Right lung (tissue), 5 donors: Measurements from ENCODE around the gene HDLBP. TPM values are rescaled to one million over a fixed set of nuclear protein-coding genes. Genes with fewer than 3 reads are reported as not detected.
A peak's percentile ranks its signal among the peaks of the same experiment; 100 is the strongest.

ENCODE experiments used
- DNase-seq, 2 donors: peaks; one replicate each; pipeline ENCODE4 v3.0.0-alpha.2; 2013
- polyA plus RNA-seq, 5 donors: library from polyadenylated mRNA; unstranded; fragments of 120-200 nt; gene quantifications; one replicate each; pipeline versions ENCODE4 v1.2.1 to v1.2.3, GENCODE V29; 2013; ENCODE audit warnings: inconsistent platforms in 1 of 5, low replicate concordance in 1 of 5; ENCODE audit not compliant: insufficient read length in 5 of 5, insufficient read depth in 1 of 5

Gene HDLBP
- polyA plus RNA-seq, 5 donors: 301 to 450 (median 371) TPM

DNA sequence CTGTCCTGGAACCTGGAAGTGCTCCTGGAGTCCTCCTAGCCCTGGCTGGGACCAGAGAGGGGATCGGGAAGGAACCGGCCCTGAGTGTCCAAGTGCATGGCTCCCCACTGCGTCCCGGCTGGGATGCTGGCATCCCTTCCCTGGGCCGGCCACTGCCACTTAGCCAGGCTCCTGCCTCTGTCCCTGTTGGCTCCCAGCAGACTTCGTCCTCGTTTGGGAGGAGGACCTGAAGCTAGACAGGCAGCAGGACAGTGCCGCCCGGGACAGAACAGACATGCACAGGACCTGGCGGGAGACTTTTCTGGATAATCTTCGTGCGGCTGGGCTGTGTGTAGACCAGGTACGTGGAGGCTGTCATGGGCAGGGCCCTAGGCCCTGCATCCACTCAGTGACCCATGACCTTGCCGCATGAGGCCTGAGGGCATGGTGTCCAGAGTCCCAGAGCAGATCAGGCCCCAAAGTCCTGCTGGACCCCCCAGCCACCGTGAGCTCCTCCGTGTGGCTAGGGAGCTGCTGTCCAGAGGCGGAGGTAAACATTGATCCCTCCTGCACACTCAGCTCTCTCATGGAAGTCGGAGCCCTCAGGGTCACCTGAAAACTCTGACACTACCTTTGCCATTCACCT, 119.9 kb downstream of the HDLBP start:
- DNase-seq: no peak

- DNase-seq: no peak
Measured at GRCh38 chr2:241194811-241195210, 120.7 kb downstream of the HDLBP start.

GRCh38 chr2:241193271-241193670, 122.2 kb downstream of the HDLBP start:
- DNase-seq: no peak

DNA sequence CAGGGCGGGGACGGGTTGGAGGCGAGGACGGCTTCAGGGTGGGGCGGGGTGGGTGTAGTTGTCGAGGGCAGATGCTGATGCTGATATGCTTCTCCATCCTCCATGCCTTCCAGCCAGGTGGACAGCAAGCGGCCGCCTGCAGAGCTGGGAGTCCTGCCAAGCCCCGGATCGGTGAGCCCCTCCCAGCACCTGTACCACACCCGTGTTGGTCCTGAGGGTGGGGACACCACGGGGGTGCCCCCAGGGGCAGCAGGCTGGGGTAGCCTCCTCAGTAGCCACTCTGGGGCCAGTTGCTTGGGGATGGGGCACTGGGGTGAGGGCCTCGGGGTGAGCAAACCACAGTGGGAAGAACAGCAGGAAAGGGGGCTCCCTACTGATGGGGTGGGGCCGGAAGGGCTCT, 124.4 kb downstream of the HDLBP start:
- no peak for DNase-seq

DNA sequence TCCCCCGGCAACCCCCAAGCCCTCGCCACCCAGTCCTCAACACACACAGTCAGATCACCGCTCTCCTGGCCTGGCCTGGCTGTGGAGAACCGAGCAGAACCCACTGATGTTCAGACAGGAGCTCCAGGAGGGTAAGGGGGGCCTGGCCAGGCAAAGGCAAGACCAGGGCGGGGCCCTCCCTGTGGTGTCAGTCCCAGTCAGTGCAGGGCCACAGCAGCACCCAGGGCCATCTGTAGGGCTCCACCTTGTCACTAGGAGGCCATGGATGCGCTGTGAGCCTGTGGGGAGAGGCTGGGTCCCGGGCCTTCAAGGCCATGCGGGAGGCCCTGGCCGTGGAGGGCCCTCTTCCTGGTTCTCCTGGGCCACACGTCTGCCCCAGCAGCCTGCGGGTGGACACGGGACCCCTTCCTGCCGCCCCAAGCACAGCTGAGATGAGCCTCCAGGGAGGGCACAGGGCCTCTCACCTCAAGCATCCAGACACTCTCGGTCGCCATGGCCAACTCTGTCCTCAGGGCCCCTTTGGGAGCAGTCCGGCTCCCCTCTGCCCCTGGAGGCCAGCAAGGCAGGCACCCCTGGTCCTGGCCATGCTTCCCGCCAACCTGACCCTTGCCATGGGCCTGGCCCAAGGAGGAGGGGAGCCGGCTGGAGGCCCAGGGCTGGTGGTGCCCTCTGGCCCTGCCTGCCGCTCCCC, 125.0 kb downstream of the HDLBP start:
- DNase-seq: no peak

DNA sequence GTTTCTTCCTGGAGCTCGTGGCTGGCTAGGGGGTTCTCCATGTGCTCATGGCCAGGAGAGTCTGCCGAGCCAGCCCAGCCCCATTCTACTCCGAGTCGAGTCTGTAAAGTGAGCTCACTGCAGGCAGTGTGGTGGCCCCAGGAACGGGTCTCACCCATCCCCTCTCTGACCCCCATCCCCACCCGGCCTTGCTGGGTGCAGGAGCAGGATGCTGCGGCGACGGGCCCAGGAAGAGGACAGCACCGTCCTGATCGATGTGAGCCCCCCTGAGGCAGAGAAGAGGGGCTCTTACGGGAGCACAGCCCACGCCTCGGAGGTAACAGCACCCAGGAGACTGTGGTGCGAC, 125.6 kb downstream of the HDLBP start:
- DNase-seq: no peak

- no peak for DNase-seq
Measured at GRCh38 chr2:241189093-241189855, 126.2 kb downstream of the HDLBP start.

- DNase-seq: no peak
Measured at GRCh38 chr2:241188361-241189092, 126.9 kb downstream of the HDLBP start, which contains the start of gene ANO7. Gene ANO7 (plus strand): TSS chr2:241188677. CDS start chr2:241190064, 1,387 bp downstream.

- DNase-seq: no peak
Measured at GRCh38 chr2:241187918-241188234, 127.6 kb downstream of the HDLBP start.

DNA sequence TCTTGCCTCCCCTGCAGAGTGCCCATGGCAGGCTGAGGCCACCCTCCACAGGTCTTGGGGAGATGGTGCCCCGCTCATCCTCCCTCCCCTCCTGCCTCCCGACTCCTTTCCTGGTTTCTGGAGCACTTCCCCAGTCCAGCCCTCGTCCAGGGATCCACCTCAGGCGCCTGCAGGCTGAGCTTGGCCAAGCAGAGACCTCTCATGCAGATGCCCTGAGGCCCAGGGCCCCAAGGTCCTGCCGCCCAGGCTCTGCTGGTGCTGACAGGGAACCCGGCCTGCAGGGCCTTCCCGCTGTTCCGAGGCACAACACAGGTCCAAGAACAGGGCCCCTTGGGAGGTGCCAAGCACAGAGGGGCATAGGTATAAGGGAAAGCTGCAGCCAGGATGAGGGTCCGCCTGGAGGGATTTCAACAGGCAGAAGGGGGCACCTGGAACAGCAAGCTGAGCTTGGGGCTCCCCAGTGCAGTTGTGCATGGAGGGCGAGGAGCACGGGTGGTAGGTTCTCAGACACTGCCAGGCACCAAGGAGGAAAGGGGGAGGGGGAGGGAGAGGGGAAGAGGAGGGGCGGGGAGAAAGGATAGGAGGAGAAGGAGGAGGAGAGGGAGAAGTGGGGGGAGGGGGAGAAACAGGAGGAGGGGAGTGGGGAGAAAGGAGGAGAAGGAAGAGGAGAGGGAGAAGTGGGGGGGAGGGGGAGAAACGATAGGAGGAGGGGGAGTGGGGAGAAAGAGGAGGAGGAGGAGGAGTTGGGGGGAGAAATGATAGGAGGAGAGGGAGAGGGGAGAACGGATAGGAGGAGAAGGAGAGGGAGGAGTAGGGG, 128.2 kb downstream of the HDLBP start:
- DNase-seq: no peak

DNA sequence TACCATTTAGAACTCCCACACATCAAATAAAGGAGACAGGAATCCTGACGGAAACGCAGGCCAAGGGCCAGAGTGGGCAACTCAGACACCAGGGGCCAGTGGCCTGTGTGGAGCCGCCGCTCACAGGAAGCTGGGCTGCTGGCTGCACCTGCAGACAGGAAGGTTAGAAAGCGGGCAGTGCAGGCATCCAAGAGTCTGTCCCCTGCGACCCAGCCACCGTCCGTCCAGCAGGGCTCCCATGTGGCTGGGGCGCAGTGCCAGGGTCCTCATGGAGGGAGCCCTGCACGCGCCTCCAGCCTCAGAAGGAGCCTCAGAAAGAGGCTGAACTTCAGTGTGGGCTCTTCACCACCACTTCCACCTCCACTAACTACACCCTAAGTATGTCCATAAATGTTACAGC, 129.5 kb downstream of the HDLBP start:
- no peak for DNase-seq

DNA sequence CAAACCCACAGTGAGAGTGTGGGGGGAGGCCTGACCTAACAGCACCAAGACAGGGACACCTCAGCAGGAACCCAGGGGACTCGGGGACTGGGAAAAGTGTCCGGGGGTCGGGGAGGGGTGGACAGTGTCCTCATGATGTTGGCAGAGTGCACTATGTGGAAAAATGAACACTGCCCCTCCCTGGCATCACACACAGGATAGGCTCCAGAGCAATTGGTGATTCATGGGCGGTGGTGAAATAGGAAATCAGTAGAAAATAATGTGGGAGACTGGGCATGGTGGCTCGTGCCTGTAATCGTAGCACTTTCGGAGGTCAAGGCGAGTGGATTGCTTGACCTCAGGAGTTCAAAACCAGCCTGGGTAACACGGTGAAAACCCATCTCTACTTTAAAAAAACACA, 130.6 kb downstream of the HDLBP start:
- DNase-seq: no peak

GRCh38 chr2:241183221-241183620, 132.3 kb downstream of the HDLBP start:
- DNase-seq: no peak

DNA sequence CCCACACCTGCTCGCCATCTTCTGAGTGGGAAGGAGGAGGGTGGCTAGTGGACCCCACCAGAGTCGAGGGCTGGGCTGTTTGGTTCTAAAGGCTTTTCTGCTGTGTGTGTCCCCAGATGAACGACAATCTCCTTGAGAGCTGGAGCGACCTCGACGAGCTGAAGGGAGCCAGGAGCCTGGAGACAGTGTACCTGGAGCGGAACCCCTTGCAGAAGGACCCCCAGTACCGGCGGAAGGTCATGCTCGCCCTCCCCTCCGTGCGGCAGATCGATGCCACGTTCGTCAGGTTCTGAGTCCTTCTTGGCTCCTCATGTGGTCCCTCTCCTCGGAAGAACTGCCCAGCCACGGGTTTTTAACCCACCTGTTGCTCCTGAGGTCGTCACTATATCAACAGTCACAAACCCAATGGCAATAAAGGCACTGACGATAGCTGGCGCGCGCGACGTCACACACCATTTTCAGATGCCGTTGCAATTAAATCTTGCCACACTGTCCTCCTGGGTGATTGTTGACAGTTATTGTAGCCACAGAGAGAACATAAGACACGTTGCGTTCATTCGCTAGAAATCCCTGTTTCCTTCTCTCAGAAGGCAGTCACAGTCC, 132.8 kb downstream of the HDLBP start:
- DNase-seq: no peak

DNA sequence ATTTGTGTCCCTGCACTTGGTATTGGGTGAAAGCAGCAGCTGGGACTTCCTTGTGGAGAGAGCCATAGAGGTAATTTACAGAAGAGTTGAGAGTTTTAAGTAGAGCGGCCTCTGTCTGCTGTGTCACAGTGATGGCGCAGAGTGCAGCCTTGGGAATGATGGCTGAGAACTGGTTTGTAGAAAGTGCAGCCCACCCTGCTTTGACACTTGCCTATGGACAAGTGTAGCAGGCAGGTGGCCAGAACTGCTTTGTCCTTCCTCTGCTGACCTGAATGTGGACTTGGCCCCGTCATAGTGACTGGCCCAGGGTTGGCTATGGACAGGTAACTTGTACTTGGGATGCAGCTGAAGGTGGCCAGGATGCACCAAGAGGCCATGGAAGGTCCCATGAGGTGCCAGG, 133.3 kb downstream of the HDLBP start:
- DNase-seq: no peak

DNA sequence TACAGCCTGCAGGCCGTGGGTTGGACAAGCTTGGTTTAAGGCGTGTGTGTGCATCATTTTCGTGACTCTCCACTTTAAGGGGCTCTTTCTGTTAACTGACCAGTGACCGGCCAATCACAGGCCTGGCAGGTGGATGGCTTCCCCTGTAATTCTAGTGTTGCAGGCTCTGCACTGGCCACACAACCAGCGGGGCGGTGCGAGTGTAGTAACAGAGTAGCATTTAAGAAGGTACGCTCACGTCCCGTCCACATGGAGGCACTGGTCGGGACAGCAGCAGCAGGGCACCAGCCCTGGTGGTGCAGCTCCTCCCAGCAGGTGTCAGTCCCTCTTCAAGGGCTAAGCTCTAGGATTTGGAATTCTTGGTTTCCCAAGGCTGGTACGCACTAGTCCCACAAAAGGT, 135.0 kb downstream of the HDLBP start:
- no peak for DNase-seq

GRCh38 chr2:241179899-241180298, 135.6 kb downstream of the HDLBP start:
- peak; percentile 11 to 60 for DNase-seq

- DNase-seq: peak; percentile 32 to 39
Measured at GRCh38 chr2:241178961-241179360, 136.5 kb downstream of the HDLBP start.

DNA sequence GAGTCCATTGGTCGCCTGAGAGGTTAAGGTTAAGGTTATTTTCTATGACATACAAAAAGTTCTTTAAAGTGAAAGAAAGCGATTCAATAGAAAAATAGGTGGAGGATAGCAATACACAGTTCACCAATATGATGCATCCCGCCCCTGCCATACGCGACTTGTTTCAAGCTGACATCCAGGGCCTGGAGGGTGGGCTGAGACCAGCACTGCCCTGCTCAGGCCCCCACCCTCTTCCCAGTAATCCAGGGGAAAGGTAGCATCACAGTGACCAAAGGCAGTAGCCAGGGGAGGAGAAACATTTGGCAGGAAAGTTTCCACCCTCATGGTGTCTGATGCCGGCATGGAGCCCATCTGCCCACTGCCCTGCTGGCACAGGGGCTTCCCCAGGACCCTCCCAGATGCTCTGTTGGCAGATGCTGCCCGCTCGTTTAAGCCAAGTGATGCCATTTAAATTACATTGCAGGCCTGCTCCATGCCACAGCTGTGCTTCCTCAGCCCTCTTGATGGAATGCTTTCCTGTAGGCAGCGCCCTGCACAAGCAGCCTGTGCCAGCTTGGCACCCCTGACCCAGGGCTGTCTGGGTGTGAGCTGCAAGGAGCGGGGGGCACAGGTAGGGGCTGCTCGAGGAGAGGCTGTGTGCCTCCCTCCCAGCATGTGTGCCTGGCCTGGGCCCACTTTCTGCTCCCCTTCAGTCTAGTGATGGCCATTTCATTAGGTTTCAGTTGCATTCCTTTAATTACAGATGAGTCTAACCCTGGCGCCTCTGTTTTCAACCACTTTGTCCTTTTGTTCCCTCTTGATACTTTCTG, 137.7 kb downstream of the HDLBP start:
- DNase-seq: no peak
